ENCODE results near the gene E4F1.

GRCh38 chr16:2205104-2205966 is 18.1 kb upstream of the E4F1 start, which contains the start of gene MLST8:
- no peak for TF ChIP-seq EP300 (IDR thresholded peaks at IDR 0.05)
- TF ChIP-seq CTCF (IDR thresholded peaks at IDR 0.05), result peak in 3 of 6 experiments; percentile 32 to 53 (median 38)
- TF ChIP-seq POLR2A (IDR thresholded peaks at IDR 0.05), result peak in 3 of 4 donors; percentile 74 to 89 (median 75)
- TF ChIP-seq POLR2AphosphoS5 (IDR thresholded peaks at IDR 0.05), result peak; percentile 81 to 87
